Stimulated activated CD8-positive, alpha-beta memory T cell treated with anti-CD3 and anti-CD28 coated beads, Interleukin-4, amount 100 ng/mL, for 24 hours (primary cell): Measurements from ENCODE around the gene SIPA1.

Experiments
- DNase-seq: peaks from one replicate; pipeline ENCODE4 v3.0.0-alpha.2; 2020; ENCODE audit warnings: low read depth

SIPA1 gene, protein sequence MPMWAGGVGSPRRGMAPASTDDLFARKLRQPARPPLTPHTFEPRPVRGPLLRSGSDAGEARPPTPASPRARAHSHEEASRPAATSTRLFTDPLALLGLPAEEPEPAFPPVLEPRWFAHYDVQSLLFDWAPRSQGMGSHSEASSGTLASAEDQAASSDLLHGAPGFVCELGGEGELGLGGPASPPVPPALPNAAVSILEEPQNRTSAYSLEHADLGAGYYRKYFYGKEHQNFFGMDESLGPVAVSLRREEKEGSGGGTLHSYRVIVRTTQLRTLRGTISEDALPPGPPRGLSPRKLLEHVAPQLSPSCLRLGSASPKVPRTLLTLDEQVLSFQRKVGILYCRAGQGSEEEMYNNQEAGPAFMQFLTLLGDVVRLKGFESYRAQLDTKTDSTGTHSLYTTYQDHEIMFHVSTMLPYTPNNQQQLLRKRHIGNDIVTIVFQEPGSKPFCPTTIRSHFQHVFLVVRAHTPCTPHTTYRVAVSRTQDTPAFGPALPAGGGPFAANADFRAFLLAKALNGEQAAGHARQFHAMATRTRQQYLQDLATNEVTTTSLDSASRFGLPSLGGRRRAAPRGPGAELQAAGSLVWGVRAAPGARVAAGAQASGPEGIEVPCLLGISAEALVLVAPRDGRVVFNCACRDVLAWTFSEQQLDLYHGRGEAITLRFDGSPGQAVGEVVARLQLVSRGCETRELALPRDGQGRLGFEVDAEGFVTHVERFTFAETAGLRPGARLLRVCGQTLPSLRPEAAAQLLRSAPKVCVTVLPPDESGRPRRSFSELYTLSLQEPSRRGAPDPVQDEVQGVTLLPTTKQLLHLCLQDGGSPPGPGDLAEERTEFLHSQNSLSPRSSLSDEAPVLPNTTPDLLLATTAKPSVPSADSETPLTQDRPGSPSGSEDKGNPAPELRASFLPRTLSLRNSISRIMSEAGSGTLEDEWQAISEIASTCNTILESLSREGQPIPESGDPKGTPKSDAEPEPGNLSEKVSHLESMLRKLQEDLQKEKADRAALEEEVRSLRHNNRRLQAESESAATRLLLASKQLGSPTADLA

DNA sequence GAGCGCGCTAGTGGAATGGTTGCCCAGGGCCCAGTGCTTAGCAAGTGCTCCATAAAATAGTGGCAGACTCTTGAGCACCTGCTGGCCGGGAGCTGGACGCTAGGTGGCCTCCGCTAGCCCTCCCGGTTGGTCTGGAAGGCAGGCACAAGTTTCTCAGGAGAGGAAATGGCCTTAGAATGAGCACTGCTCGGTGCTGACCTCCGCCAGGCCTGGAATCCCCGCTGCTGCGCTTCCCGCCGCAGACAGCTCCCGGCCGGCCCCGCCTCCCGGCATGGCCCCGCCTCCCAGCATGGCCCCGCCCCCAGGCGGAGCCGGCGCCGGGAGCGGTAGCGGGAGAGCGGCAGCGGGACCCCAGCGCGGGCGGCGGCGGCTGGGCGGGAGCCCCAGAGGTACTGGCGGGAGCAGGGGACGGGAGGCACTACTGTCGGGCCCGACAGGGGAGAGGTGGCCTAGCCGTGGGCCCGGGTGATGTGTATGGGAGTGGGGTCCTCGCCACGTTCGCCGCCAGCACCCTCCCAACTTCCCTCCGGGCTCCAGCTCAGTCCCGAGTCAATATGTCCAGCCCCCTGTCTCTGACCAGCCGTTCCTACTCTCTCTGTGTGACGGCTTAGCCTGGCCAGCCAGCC lies at the start of gene SIPA1:
Gene SIPA1, plus strand, starts transcription at position 308 of the 626 bp plus-strand sequence. CDS start 2,821 bp downstream, outside the sequence.
- DNase-seq = peak; percentile 64

DNA sequence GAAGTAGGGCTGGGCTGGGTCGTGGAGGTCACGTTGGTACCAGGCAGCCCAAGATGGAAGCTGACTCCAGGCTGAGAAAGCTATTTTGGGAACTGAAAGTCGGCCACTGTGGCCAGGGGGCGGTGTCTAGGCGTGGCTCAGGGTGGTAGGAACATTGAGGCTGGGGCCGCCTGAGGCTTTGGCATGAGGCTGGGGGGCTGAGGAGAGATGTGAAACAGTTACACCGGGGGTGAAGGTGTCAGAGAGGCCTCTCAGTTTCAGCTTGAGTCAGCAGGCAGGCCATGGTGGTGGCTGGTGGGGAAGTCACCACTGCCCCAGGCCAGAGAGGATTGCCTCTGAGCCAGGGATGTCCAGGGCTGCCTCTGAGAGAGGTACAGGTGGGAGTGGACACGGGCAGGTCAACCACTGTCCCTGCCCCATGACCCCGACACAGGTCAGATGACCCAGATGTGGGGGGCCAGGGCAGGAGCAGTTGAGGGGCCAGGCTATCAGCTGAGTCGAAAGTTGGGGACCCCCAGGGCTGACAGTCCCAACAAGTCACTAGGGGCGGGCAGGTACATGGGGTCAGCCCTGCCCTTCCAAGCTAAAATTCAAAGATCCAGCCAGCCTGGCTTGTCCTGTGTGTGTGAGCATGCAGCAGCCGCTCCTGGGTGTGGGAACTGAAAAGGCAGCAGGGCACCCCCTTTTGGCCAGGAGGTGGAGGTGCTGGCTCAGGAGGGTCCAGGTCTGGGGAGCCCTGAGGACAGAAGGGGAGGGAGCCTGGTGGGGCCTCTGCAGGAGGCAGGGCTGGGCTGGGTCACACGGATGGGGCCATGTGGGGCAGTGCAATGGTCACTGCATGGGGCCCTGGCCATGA lies 49.5 kb upstream of the SIPA1 start:
- peak; percentile 68 for DNase-seq

DNA sequence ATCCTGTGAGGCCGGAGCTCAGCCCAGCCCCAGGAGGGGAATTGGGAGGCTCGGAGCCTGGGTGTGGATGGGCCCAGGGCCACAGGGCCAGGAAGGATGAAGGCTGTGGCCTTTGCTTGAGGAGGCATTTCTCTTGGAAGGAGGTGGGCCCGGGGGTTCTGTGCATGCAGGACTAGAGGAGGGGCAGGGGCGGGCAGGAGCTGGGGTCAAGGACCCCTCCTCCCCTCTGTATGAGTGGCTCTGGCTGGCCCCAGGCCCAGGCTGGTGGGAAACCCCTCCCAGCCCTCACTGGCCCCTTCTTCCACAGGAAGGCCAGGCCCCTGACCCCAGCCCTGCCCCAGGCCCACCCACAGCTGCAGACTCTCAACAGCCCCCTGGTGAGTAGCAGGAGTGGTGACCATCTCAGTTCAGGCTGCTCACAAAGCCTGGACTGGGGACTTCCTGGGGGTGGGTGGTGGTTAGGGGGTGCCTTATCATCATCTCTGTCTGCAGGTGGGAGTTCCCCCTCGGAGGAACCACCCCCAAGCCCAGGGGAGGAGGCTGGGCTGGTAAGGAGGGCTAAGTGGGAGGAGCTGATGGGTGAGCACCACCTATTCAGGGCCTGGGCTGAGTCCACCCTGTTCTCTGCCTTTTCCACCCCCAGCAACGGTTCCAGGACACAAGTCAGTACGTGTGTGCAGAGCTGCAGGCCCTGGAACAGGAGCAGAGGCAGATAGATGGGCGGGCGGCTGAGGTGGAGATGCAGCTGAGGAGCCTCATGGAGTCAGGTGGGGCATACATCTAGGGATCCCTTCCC lies 48.3 kb upstream of the SIPA1 start:
- peak; percentile 53 for DNase-seq

DNA sequence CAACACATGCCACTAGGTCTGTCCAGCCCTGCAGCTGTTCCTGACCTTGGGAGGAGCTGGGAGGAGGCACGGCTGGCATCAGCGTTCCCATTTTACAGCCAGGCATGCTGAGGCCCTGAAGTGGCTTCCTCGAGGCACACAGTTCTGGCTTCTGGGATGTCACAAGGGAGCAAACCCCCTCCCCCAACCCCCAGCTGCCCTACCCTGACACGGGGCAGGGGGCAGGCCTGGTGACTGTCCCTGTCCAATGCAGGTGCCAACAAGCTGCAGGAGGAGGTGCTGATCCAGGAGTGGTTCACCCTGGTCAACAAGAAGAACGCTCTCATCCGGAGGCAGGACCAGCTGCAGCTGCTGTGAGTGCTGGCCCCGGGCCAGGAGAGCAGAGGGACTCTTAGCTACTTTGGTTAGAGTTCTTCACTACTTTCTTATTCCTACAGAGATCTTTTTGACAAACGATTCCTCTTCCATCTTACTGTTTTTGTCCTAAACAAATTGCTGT lies 47.6 kb upstream of the SIPA1 start:
- DNase-seq = no peak

DNA sequence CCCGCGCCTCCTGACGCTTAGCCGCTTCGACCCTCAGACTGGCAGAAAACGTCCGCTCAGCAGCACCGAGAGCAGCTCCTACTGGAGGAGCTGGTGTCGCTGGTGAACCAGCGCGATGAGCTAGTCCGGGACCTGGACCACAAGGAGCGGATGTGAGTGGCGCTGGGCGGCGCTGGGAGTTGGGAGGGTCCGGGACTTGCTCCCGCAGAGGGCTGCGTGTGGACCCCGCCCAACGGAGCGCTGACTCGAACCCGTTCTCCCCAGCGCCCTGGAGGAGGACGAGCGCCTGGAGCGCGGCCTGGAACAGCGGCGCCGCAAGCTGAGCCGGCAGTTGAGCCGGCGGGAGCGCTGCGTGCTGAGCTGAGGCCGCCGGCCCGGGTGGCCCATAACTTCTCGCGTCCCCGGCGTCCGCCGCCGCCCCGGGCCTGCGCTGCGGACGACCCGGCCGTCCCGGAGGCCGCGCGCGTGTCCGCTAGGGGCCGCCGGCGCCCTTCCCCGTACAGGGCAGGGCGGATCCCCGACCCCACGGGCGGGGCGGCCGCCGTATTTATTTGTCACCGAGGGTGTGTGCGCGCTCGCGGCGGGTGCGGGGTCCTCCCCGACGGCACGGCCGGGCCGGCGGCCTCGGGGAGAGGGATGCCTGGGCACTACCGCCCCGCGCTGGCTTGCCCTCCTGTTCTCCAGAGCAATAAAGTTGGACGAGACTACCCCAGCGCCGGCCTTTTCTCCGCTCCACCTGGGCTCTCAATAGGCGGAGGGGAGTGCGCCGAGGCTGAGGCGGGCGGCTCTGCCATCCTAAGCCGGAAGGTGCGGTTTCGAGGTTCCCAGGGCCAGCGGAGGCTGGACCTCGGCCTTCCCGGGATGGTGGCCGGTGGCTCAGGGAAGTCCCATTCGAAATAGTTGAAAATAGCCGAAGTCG lies 45.7 kb upstream of the SIPA1 start:
- no peak for DNase-seq

DNA sequence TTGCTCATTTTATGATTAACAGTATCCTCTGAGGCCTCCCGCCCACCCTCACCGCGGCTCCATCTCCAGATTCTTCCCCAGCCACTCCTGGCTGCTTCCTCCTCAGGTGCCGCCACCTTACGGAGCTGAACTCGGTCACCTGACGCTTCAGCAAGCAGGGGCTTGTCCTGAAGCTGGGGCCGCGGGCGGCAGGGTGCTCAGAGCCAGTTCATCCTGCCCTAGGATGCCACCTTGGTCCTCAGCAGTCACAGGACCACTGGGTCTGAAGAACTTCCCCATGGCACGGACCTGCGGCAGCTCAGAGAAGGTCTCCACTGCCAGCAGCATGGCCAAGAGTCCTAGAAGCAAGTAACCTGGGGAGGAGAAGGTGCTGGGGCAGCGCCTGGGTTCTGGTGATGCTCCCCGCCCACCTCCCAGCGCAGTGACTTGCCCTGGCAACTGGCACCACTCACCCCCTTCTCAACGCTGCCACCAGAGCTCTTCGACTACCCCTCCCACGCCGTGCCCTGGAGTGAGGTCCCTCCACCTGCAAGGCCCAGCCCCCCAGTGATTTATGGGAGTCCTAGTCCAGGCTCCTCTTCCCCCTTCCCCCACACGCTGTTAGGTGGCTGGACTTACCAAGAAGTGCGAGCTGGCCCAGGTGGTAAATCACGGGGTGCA lies 44.9 kb upstream of the SIPA1 start:
- DNase-seq = no peak

DNA sequence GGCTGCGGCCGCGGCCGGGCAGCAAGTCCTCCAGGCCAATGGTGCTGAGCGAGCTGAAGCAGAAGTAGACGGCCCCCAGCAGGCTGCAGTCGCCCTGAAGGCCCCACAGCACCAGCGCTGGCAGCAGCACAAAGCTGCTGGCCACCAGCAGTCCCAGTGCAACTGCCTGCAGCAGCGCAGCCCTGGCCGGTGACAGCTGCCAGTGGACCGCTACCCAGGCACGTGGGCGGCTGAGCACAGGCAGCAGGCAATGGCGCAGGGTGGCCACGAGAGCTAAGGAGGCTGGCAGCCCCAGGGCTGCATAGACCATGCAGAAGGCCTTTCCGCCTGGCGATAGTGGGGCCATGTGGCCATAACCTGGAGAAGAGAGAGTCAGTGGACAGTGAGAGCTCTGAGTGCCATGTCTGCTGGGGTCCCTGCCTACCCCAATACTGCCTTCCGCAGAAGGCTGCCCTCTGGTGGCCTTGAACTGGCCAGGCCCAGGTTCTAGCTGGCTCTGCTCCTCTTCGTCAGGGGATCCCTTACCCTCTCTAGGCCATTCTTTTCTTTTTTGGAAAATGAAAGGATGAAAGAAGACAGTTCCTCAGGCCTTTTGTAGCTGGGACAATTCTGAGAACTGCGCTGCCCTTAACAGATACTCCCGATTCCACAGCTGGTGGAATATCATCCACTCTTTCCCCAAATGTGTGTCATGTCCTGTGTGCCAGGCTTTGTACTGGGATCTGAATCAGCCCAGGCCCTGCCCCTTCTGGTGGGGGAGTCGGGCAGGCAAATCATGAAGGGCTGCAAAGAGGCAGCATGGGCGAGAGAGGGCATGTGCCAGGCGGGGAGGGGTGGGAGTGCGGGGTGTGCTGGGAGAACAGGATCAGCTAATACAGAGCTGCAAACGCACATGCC lies 44.1 kb upstream of the SIPA1 start:
- no peak for DNase-seq

DNA sequence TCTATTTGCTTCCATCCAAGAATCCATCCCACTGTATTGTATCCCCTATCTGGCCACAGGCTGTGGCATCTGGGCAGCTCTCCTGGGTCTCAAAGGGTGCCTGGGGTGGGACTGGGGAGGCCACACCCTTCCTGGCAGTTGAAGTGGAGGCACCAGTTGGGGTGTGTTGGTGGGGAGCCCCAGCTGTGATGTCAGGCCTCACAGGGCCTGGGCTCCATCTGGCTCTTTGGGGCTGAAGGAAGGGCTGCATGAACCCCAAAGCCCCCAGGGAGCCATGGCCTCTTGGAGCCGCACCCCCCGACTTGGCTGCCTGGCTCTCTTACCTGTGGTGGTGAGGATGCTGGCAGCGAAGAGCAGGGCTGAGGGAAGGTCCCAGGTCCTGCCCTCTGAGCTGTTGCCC lies 42.8 kb upstream of the SIPA1 start:
- DNase-seq = no peak

DNA sequence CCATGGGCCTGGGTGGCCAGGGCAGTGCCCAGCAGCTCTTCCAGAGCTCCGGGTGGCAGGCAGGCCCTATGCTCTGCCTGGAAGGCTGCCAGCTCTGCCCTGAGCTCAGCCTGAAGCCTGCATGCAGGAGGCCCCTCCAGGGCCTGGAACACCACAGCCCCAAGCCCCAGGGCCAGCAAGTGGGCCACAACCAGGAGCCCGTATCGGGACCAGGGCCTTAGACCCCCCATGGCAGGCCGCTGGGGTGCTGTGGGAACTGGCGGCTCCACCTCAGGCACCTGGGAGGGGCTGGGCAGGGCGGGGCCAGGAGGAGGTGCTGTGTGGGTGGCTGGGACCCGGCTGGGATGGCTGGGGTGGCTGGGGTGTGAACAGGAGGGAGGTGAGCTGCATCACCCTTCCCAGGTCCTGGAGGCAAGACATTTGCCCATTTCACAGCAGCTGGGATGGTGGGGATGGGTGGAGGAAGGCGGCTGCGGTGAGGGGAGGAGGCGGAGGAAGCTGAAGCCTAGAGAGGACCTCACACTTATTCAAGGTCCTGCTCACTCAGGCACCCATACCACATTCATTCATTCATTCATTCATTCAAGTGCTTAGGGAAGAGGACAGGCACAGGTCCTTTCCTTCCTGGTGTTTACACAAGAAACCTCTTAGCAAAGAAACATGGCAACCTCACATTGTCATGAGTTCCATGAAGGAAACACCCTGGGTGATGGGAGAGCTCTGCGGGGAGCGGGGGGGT lies 42.2 kb upstream of the SIPA1 start, which contains the start of gene KCNK7:
Gene KCNK7, minus strand, starts transcription at position 258 of the 739 bp plus-strand sequence. Its CDS starts 28 bp downstream, at position 230.
- DNase-seq = no peak

DNA sequence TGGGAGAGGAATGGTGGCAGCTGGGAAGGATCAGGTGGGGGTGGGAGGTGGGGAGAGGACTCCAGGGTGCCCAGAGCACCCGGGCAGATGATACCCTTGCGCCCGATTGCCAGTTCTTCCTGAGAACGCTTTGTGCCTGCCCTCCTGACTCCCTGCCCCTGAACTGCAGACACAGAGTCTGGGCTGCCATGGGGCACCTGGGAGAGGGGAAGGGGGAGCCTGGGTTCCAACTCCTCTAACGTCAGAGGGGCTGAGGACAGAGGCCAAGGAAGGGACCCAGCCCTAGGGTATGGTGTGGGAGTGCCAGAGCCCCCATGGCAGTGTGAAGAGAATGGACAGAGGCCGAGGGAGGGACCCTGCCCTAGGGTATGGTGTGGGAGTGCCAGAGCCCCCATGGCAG lies 41.4 kb upstream of the SIPA1 start:
- no peak for DNase-seq

DNA sequence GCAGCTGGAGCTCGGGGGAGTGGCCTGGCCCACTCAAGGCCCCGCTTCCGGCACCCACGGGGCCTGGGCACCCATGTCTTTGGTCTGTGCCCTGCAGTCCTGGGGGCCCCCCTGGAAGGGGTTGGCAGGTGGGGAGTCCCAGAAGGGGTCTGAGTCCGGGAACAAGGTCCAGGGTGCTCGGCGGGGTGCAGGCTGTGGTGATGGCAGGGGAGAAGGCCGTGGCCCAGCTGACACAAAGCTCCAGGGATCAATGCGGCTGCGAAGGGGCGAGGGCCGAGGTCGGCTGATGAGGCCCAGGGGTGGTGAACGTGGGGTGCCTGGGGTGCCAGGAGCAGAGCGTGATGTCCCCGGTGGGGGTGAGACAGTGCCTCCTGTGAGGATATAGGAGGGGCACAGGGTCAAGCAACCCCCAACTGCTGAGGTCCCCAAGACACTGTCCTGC lies 39.6 kb upstream of the SIPA1 start:
- DNase-seq = no peak

DNA sequence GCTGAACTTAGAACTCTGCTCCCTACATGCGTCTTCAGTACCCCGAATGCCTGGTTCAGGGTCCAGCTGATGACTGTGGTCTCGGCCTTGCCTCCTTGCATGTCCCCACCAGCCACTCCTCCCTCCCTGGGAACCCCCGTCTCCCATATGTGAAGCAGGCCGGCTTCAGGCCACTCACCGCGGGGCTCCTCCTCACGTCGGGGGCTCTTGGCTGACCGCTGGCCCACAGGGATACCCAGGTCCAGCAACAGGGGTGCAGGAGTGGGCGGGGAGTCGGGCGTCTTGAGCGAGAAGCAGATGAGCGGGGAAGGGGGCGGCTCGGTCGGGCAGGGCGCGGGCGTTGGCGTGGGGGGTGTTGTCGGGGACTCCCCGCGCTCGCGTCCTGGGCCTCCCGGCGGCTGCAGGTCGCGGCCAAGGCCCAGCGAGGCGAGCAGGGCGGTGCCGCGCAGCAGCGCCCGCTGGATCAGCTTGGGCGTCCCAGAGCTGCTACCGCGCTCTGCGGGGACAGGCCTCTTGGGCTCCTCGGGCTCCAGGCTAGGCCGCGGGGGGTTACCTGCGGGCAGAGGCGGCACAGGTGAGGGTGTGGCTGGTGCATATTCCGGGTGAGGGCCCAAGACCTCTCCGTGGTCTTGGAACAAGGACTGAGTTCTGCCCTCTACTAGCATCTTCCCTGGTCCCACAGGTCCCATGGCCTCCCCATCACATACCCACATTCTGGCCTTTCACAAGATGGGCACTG lies 38.5 kb upstream of the SIPA1 start:
- no peak for DNase-seq

DNA sequence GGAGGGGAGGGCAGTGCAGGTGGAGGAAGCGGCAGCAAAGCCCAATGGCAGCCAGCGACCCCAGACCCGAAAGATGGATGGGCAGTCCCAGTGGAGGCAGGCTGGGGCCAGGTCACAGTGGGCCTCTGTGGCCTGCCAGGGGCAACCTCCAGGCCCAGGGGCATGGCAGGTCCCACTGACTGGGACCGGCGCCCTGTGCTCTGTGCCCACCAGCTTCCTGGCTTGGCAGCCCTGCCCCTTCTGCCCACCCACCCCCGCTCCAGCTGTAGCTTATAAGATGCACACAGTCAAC lies 38.0 kb upstream of the SIPA1 start:
- DNase-seq = no peak

DNA sequence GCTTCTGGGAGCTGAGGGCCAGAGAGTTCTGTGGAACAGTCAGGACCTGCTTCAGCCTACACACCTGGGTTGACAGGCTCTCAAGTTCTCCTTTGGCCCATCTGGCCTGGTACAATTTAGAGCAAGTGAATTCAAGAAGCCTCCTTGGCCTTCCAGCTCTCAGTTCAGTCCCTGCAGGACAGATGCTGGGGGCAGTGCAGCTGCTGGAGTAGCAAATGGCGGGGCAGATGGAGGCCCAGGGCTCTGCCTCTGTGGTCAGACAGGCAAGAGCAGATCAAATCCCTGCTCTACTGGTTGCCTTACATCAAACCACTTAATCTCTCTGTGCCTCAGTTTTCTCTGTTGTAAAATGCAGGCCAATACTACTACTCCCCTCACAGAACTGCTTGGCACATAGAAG lies 33.6 kb upstream of the SIPA1 start:
- DNase-seq = no peak

DNA sequence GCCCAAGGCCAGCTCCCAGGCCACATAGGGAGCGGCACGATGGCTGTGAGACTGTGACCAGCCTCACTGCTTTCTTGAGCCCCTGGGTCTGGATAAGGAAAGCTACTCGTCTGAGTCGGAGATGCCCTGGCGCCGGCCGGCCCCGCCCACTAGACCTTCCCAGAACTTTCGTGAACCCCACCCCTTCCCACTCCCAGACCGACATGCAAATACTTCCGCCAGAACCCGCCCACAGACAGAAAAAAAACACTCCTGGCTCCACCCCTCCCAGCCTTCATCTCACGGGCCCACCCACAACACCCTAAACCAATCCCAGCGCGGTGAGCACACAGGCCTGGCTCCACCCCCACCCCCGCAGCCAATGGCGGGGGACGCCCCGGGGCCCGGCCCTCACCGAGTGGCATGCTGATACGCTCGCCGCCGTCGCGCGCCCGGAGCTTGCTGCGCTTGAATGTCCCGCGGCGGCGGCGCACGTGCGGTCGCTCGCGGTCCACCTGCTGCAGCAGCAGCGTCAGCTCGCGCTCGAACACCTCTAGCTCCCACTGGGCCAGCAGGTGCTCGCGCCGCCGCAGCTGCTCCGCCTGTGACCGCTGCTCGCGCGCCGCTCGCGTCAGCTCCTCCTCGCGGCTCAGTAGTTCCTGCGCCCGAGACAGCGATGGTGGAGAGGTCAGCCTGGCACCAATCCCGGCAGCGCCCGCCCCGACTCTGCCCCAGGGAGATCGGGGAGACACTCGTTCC lies 30.9 kb upstream of the SIPA1 start:
- DNase-seq = no peak
